ENCODE results near the gene UBE2C. TPM values are rescaled to one million over a fixed set of nuclear protein-coding genes. Genes with fewer than 3 reads are reported as not detected.
A peak's percentile ranks its signal among the peaks of the same experiment; 100 is the strongest.

Gene UBE2C
- total RNA-seq, 1 donor from 2014 or later, result 7.6 TPM

- peak overlapping the region; percentile 62 for H3K27ac ChIP-seq
- intact Hi-C loops (cut with DNase I), result loop anchor here (10.0 kb wide), 2 partner anchors 68 to 148 kb away; partner anchors contain the start of genes SPATA25 and ZSWIM1
These were observed 4.5 kb downstream of the UBE2C start for GRCh38 chr20:45816951-45817350.

GRCh38 chr20:45817376-45818194 lies 5.1 kb downstream of the UBE2C start:
- H3K27me3 ChIP-seq, result no peaks in the 10 kb centered on the region
- DNase-seq (ENCODE audit: extremely low spot score in 2 of 2), result no peak
- no peaks in the 10 kb centered on the region for H3K9me3 ChIP-seq
- H3K27ac ChIP-seq, result peak overlapping the region; percentile 62
- H3K4me1 ChIP-seq, result peaks cover 14% of the 10 kb centered on the region
- no peaks in the 10 kb centered on the region for H3K36me3 ChIP-seq
- intact Hi-C loops (cut with DNase I), result loop anchor here (10.0 kb wide), 2 partner anchors 67 to 147 kb away; partner anchors contain the start of genes SPATA25 and ZSWIM1
- no peak overlapping the region for H3K4me3 ChIP-seq
- TF ChIP-seq CTCF (IDR thresholded peaks at IDR 0.05) (no peak), POLR2A (IDR thresholded peaks at IDR 0.05) (no peak), POLR2AphosphoS5 (IDR thresholded peaks at IDR 0.05; ENCODE audit: insufficient read depth in 1 of 2, low read depth in 1 of 2) (no peak)

More at GRCh38 chr20:45816951-45817350, 4.5 kb downstream of the UBE2C start:
- no peak for DNase-seq (ENCODE audit: extremely low spot score in 2 of 2)
- H3K36me3 ChIP-seq, result no peaks in the 10 kb centered on the region
- TF ChIP-seq POLR2AphosphoS5 (IDR thresholded peaks at IDR 0.05; ENCODE audit: insufficient read depth in 1 of 2, low read depth in 1 of 2), result no peak
- no peak for TF ChIP-seq POLR2A (IDR thresholded peaks at IDR 0.05)
- no peak for TF ChIP-seq CTCF (IDR thresholded peaks at IDR 0.05)
- H3K4me3 ChIP-seq, result no peak overlapping the region
- H3K27me3 ChIP-seq, result no peaks in the 10 kb centered on the region
- H3K4me1 ChIP-seq, result peaks cover 13% of the 10 kb centered on the region
- H3K9me3 ChIP-seq, result no peaks in the 10 kb centered on the region

GRCh38 chr20:45818239-45818638 lies 5.8 kb downstream of the UBE2C start:
- Histone ChIP-seq H3K27me3 (no peaks in the 10 kb centered on the region), H3K4me1 (peaks cover 15% of the 10 kb centered on the region), H3K36me3 (no peaks in the 10 kb centered on the region), H3K27ac (peak overlapping the region; percentile 62), H3K4me3 (no peak overlapping the region), H3K9me3 (no peaks in the 10 kb centered on the region)
- no peak for DNase-seq (ENCODE audit: extremely low spot score in 2 of 2)
- TF ChIP-seq POLR2A (IDR thresholded peaks at IDR 0.05), result no peak
- no peak for TF ChIP-seq POLR2AphosphoS5 (IDR thresholded peaks at IDR 0.05; ENCODE audit: insufficient read depth in 1 of 2, low read depth in 1 of 2)
- TF ChIP-seq CTCF (IDR thresholded peaks at IDR 0.05), result no peak
- intact Hi-C loops (cut with DNase I), result loop anchor here (10.0 kb wide), 2 partner anchors 67 to 147 kb away; partner anchors contain the start of genes SPATA25 and ZSWIM1

- no peak overlapping the region for H3K27ac ChIP-seq
- H3K4me3 ChIP-seq, result no peak overlapping the region
- no peak for TF ChIP-seq POLR2A (IDR thresholded peaks at IDR 0.05)
- no peak for TF ChIP-seq POLR2AphosphoS5 (IDR thresholded peaks at IDR 0.05; ENCODE audit: insufficient read depth in 1 of 2, low read depth in 1 of 2)
- H3K36me3 ChIP-seq, result no peaks in the 10 kb centered on the region
- H3K27me3 ChIP-seq, result no peaks in the 10 kb centered on the region
- no peak for DNase-seq (ENCODE audit: extremely low spot score in 2 of 2)
- intact Hi-C loops (cut with DNase I), result loop anchor here (10.0 kb wide), 2 partner anchors 65 to 145 kb away; partner anchors contain the start of genes SPATA25 and ZSWIM1
- peaks cover 28% of the 10 kb centered on the region for H3K4me1 ChIP-seq
- no peaks in the 10 kb centered on the region for H3K9me3 ChIP-seq
These were observed 7.0 kb downstream of the UBE2C start for GRCh38 chr20:45819466-45819865.

GRCh38 chr20:45821947-45822346 lies 9.5 kb downstream of the UBE2C start:
- H3K4me1 ChIP-seq, result peaks cover 38% of the 10 kb centered on the region
- no peaks in the 10 kb centered on the region for H3K27me3 ChIP-seq
- H3K9me3 ChIP-seq, result no peaks in the 10 kb centered on the region
- no peaks in the 10 kb centered on the region for H3K36me3 ChIP-seq
- no peak overlapping the region for H3K4me3 ChIP-seq
- no peak for DNase-seq (ENCODE audit: extremely low spot score in 2 of 2)
- TF ChIP-seq CTCF (IDR thresholded peaks at IDR 0.05) (no peak), POLR2A (IDR thresholded peaks at IDR 0.05) (no peak), POLR2AphosphoS5 (IDR thresholded peaks at IDR 0.05; ENCODE audit: insufficient read depth in 1 of 2, low read depth in 1 of 2) (no peak)
- intact Hi-C loops (cut with DNase I), result no loop called here
- no peak overlapping the region for H3K27ac ChIP-seq

All from vagina (tissue), 2 donors.